H1 (cell line): ENCODE data around the gene MLEC. TPM values are rescaled to one million over a fixed set of nuclear protein-coding genes. Genes with fewer than 3 reads are reported as not detected.

Source experiments
- CTCF ChIA-PET: fragments of 300-600 bp; sonication (Branson Sonifier 250); formaldehyde crosslinking; loops from one replicate; lab custom pipeline; 2021; ENCODE audit not compliant: partially characterized antibody; lab: Charles Lee
- POLR2A ChIA-PET: fragments of 300-600 bp; sonication (Branson Sonifier 250); formaldehyde crosslinking; loops from one replicate; lab custom pipeline; 2021; ENCODE audit warnings: inconsistent platforms; ENCODE audit not compliant: partially characterized antibody; lab: Charles Lee
- DNase-seq, 2 experiments: peaks; one replicate each; pipeline versions ENCODE4 v3.0.0 to v3.0.0-alpha.2; 2010 to 2022; ENCODE audit warnings: low spot score in 2 of 2, low read depth in 1 of 2, mixed read lengths in 1 of 2
- FAIRE-seq: peaks from 2 replicates; lab custom pipeline; 2011; peaks lifted over from hg19 to GRCh38; lab: Jason Lieb, UNC
- H2AFZ ChIP-seq: 2 replicates; pipeline ENCODE4 v1.8.1; 2012; ENCODE audit warnings: low read length, inconsistent platforms
- H2AK5ac ChIP-seq: 2 replicates; pipeline ENCODE4 v1.6.1; 2013; ENCODE audit warnings: low read depth, low read length
- H2BK120ac ChIP-seq: replicated peaks from 2 replicates; pipeline ENCODE3; 2013; ENCODE audit warnings: low read depth, low read length, inconsistent platforms
- H2BK12ac ChIP-seq: 2 replicates; pipeline ENCODE4 v1.6.1; 2013; ENCODE audit warnings: low read depth, low read length
- H2BK15ac ChIP-seq: 2 replicates; pipeline ENCODE4 v1.6.1; 2013; ENCODE audit warnings: low read length
- H2BK20ac ChIP-seq: 2 replicates; pipeline ENCODE4 v1.6.1; 2013; ENCODE audit warnings: low read length
- H2BK5ac ChIP-seq: 2 replicates; pipeline ENCODE4 v1.6.1; 2013; ENCODE audit warnings: low read depth, low read length
- H3K14ac ChIP-seq: 2 replicates; pipeline ENCODE4 v1.6.1; 2013; ENCODE audit warnings: inconsistent platforms; ENCODE audit not compliant: insufficient read length
- H3K18ac ChIP-seq: 2 replicates; pipeline ENCODE4 v1.6.1; 2013; ENCODE audit warnings: low read length; ENCODE audit errors: extremely low read depth
- H3K23ac ChIP-seq: 2 replicates; pipeline ENCODE4 v1.6.1; 2013; ENCODE audit warnings: inconsistent platforms; ENCODE audit not compliant: insufficient read length
- H3K23me2 ChIP-seq: 2 replicates; pipeline ENCODE4 v1.6.1; 2013; ENCODE audit warnings: low read depth, low read length
- H3K27ac ChIP-seq: 2 replicates; pipeline ENCODE4 v1.6.1; 2011; ENCODE audit warnings: low read depth, low read length, inconsistent platforms
- H3K27me3 ChIP-seq, 4 experiments: replicated peaks in 1 of 4; 1 replicate in 1 of 4; 2 replicates in 3 of 4; pipeline versions ENCODE4 v1.6.1 to v1.8.1; 2011 to 2013; ENCODE audit warnings: low read length in 3 of 4, mild to moderate bottlenecking in 3 of 4, inconsistent platforms in 2 of 4, mixed read lengths in 2 of 4, moderate library complexity in 1 of 4; ENCODE audit not compliant: control insufficient read depth in 3 of 4, insufficient read depth in 3 of 4; ENCODE audit errors: extremely low read depth in 1 of 4
- H3K36me3 ChIP-seq, 4 experiments: 2 replicates each; pipeline versions ENCODE4 v1.6.1 to v1.8.1; 2011 to 2013; ENCODE audit warnings: mild to moderate bottlenecking in 4 of 4, low read length in 3 of 4, moderate library complexity in 2 of 4, control low read depth in 1 of 4, inconsistent platforms in 1 of 4; ENCODE audit not compliant: insufficient read depth in 4 of 4, control insufficient read depth in 2 of 4
- H3K4ac ChIP-seq: replicated peaks from 2 replicates; pipeline ENCODE3; 2013; ENCODE audit warnings: low read length, low read depth, mixed read lengths, inconsistent platforms; ENCODE audit not compliant: insufficient read length
- H3K4me1 ChIP-seq, 4 experiments: replicated peaks in 1 of 4; 1 replicate in 1 of 4; 2 replicates in 3 of 4; pipeline versions ENCODE4 v1.6.1 to v1.8.1; 2011 to 2013; ENCODE audit warnings: low read length in 3 of 4, inconsistent platforms in 2 of 4, mixed read lengths in 1 of 4; ENCODE audit not compliant: insufficient read depth in 4 of 4, control insufficient read depth in 3 of 4
- H3K4me2 ChIP-seq, 2 experiments: 2 replicates each; pipeline versions ENCODE4 v1.6.1 to v1.8.1; 2011 to 2013; ENCODE audit warnings: low read depth in 2 of 2, low read length in 2 of 2, control low read depth in 1 of 2, inconsistent platforms in 1 of 2, mild to moderate bottlenecking in 1 of 2; ENCODE audit not compliant: insufficient read depth in 1 of 2
- H3K4me3 ChIP-seq, 4 experiments: fragments of 200-600, 300-600 bp in 1 of 4; sonication (generic), shearing (Covaris generic), sonication (Bioruptor Twin) in 1 of 4; 2 replicates each; pipeline versions ENCODE4 v1.5.1 to v1.8.1; 2011 to 2016; ENCODE audit warnings: low read length in 4 of 4, low read depth in 3 of 4, control low read depth in 2 of 4, inconsistent platforms in 2 of 4, mild to moderate bottlenecking in 2 of 4, mixed read lengths in 1 of 4, moderate library complexity in 1 of 4; ENCODE audit not compliant: insufficient read depth in 2 of 4; ENCODE audit errors: extremely low read depth in 1 of 4
- H3K56ac ChIP-seq: replicated peaks from 2 replicates; pipeline ENCODE3; 2013; ENCODE audit warnings: low read depth, mild to moderate bottlenecking, mixed read lengths, low read length, inconsistent platforms; ENCODE audit not compliant: insufficient read length
- H3K79me1 ChIP-seq: 2 replicates; pipeline ENCODE4 v1.6.1; 2013; ENCODE audit warnings: low read depth, low read length, control low read depth
- H3K79me2 ChIP-seq, 2 experiments: 2 replicates each; pipeline versions ENCODE4 v1.6.1 to v1.8.1; 2012 to 2013; ENCODE audit warnings: low read length in 2 of 2, mild to moderate bottlenecking in 2 of 2, inconsistent platforms in 1 of 2; ENCODE audit not compliant: insufficient read depth in 2 of 2, control insufficient read depth in 1 of 2
- H3K9ac ChIP-seq, 4 experiments: replicated peaks in 1 of 4; 1 replicate in 1 of 4; 2 replicates in 3 of 4; pipeline versions ENCODE4 v1.6.1 to v1.8.1; 2011 to 2013; ENCODE audit warnings: low read depth in 3 of 4, low read length in 3 of 4, control low read depth in 2 of 4, mild to moderate bottlenecking in 2 of 4, moderate library complexity in 2 of 4, inconsistent platforms in 1 of 4; ENCODE audit errors: extremely low read depth in 1 of 4
- H3K9me3 ChIP-seq, 2 experiments: 2 replicates each; pipeline versions ENCODE4 v1.6.1 to v1.8.1; 2012 to 2013; ENCODE audit warnings: mild to moderate bottlenecking in 2 of 2, moderate library complexity in 2 of 2, control low read depth in 1 of 2, inconsistent platforms in 1 of 2, low read depth in 1 of 2, low read length in 1 of 2, mixed read lengths in 1 of 2; ENCODE audit not compliant: insufficient read depth in 2 of 2
- H4K20me1 ChIP-seq, 2 experiments: replicated peaks in 1 of 2; 2 replicates each; pipeline versions ENCODE3 to v1.8.1; 2011 to 2013; ENCODE audit warnings: inconsistent platforms in 2 of 2, low read length in 2 of 2, mild to moderate bottlenecking in 1 of 2; ENCODE audit not compliant: insufficient read depth in 2 of 2, control insufficient read depth in 1 of 2
- H4K5ac ChIP-seq: 2 replicates; pipeline ENCODE4 v1.6.1; 2013; ENCODE audit warnings: low read length, low read depth, mixed read lengths, inconsistent platforms; ENCODE audit not compliant: insufficient read length
- H4K8ac ChIP-seq: 2 replicates; pipeline ENCODE4 v1.8.0; 2013; ENCODE audit warnings: mild to moderate bottlenecking, moderate library complexity, low read length, inconsistent platforms; ENCODE audit not compliant: insufficient read depth; ENCODE audit errors: extremely low read depth
- H4K91ac ChIP-seq: replicated peaks from 2 replicates; pipeline ENCODE3; 2013; ENCODE audit warnings: low read length, mixed read lengths, inconsistent platforms; ENCODE audit not compliant: insufficient read length
- ASH2L ChIP-seq: fragments of 200-600, 300-600 bp; sonication (generic); IDR thresholded peaks from one replicate; pipeline ENCODE4 v1.7.1; 2017; ENCODE audit warnings: low read length
- BACH1 ChIP-seq: IDR thresholded peaks from 2 replicates; pipeline ENCODE4 v1.6.1; 2012; ENCODE audit warnings: low read length, improper control_type of control experiment
- CHD2 ChIP-seq: IDR thresholded peaks from 2 replicates; pipeline ENCODE4 v1.6.1; 2012; ENCODE audit warnings: low read length, improper control_type of control experiment
- CREB1 ChIP-seq: IDR thresholded peaks from 2 replicates; pipeline ENCODE4 v1.6.1; 2012; ENCODE audit warnings: inconsistent platforms
- NRF1 ChIP-seq: IDR thresholded peaks from 2 replicates; pipeline ENCODE4 v1.6.1; 2011; ENCODE audit warnings: mild to moderate bottlenecking, low read depth, low read length, improper control_type of control experiment
- TAF7 ChIP-seq: optimal IDR thresholded peaks from 2 replicates; pipeline ENCODE3; 2011; ENCODE audit warnings: low read depth, mild to moderate bottlenecking, inconsistent platforms, low read length, moderate library complexity, borderline replicate concordance
- YY1 ChIP-seq: IDR thresholded peaks from 2 replicates; pipeline ENCODE4 v1.6.1; 2011; ENCODE audit warnings: low read depth, mild to moderate bottlenecking, low read length
- WGBS, 2 experiments: shearing (Covaris generic) in 1 of 2; methylation state at CpG; one replicate each; pipeline versions ENCODE4 v1.1.6 to v1.1.7; 2013 to 2015; ENCODE audit warnings: low lambda C conversion rate in 2 of 2, mixed read lengths in 2 of 2, inconsistent platforms in 1 of 2, low coverage in 1 of 2, missing lambda C conversion rate in 1 of 2; ENCODE audit not compliant: insufficient replicate concordance in 2 of 2, insufficient coverage in 1 of 2, insufficient read length in 1 of 2; ENCODE audit errors: extremely low coverage in 1 of 2, missing lambda C conversion rate in 1 of 2; 5-methylcytosine and 5-hydroxymethylcytosine counted together
- polyA plus RNA-seq, 7 experiments: library from polyadenylated mRNA; depleted of rRNA in 3 of 7; stranded (reverse) in 5 of 7; unstranded in 2 of 7; fragments of >200 nt in 5 of 7; fragments of 200-250 nt in 2 of 7; gene quantifications; 1 replicate in 5 of 7; 2 replicates in 1 of 7; 4 replicates in 1 of 7; pipeline versions ENCODE4 v1.2.1 to v1.2.3, GENCODE V29; 2011 to 2013; ENCODE audit warnings: missing spikeins in 2 of 7, mixed read lengths in 2 of 7
- total RNA-seq: library from RNA; stranded (reverse); fragmentation: NEBNext Ultra II Directional; extraction: Animal tissue kit (Norgen Biotek cat#: 25700); gene quantifications from 2 replicates; pipeline ENCODE4 v1.2.1, GENCODE V29; 2021
- TF ChIP-seq, protein P1 (sequence below): IDR thresholded peaks from 2 replicates; pipeline ENCODE4 v1.6.1; 2012; ENCODE audit warnings: inconsistent platforms

The MLEC gene
- total and polyA plus RNA-seq, 2 of the 8 experiments (the other 6 are each of a cell fraction or from before 2014, with no cell fraction given), result 37.1 to 260 TPM

GRCh38 chr12:120700886-120701285 lies 13.9 kb downstream of the MLEC start:
- H2BK12ac ChIP-seq, result no peak overlapping the region
- TF ChIP-seq BACH1, result no peak
- TF ChIP-seq TAF7, result no peak
- no peak for TF ChIP-seq ASH2L
- no peak for TF ChIP-seq CREB1
- no peak for TF ChIP-seq YY1
- no peak for TF ChIP-seq CHD2
- no peak for TF ChIP-seq NRF1
- TF ChIP-seq, protein P1, sequence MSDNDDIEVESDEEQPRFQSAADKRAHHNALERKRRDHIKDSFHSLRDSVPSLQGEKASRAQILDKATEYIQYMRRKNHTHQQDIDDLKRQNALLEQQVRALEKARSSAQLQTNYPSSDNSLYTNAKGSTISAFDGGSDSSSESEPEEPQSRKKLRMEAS, result no peak
- H3K4me2 ChIP-seq, result no peak overlapping the region
- H2AFZ ChIP-seq, result no peak overlapping the region
- peaks cover 3% of the 10 kb centered on the region; the same call in 1 of the 2 replicates for H3K79me1 ChIP-seq
- no peak overlapping the region for H3K18ac ChIP-seq
- H4K5ac ChIP-seq, result no peak overlapping the region
- no peak for FAIRE-seq
- H3K4me3 ChIP-seq, result no peak overlapping the region
- H3K4me1 ChIP-seq, result no peaks in the 10 kb centered on the region
- 0 out of 4 replicates have a peak, but pooled peaks cover 0 to 6% of the 10 kb centered on the region in 2 experiments for H3K79me2 ChIP-seq
- no peaks in the 10 kb centered on the region for H4K20me1 ChIP-seq
- no peak overlapping the region for H4K91ac ChIP-seq
- WGBS, 2 experiments, result 94% methylated on average over 5 of the region's 5 CpGs; no CpG with 5 or more reads in 1 of the 2 experiments
- H3K27ac ChIP-seq, result no peak overlapping the region
- H2BK15ac ChIP-seq, result no peak overlapping the region
- no peaks in the 10 kb centered on the region for H3K23me2 ChIP-seq
- no peak overlapping the region for H2BK20ac ChIP-seq
- H3K9me3 ChIP-seq, result no peaks in the 10 kb centered on the region
- DNase-seq, result no peak
- H3K9ac ChIP-seq, result no peak overlapping the region
- H3K36me3 ChIP-seq, result peaks cover 26 to 73% (median 46%) of the 10 kb centered on the region in 4 experiments
- ChIA-PET POLR2A (interaction anchor here (0.5 to 6.6 kb wide), 4 partner anchors 9 to 81 kb away, joined by 3 to 42 read pairs (median 16); partner anchors contain the start of gene UNC119B), CTCF (interaction anchor here (0.6 to 2.3 kb wide), 5 partner anchors 14 to 233 kb away, joined by 3 to 8 read pairs (median 3); no protein-coding TSS in a partner anchor)
- no peak overlapping the region for H2BK120ac ChIP-seq
- no peak overlapping the region for H4K8ac ChIP-seq
- H2AK5ac ChIP-seq, result no peak overlapping the region
- H3K27me3 ChIP-seq, result no peaks in the 10 kb centered on the region
- H3K23ac ChIP-seq, result no peak overlapping the region
- no peak overlapping the region for H3K4ac ChIP-seq
- H3K14ac ChIP-seq, result no peak overlapping the region
- H3K56ac ChIP-seq, result no peak overlapping the region
- H2BK5ac ChIP-seq, result no peak overlapping the region
